Chondrocyte (in vitro differentiated cells): ENCODE results near the gene MAB21L4. TPM values are rescaled to one million over a fixed set of nuclear protein-coding genes. Genes with fewer than 3 reads are reported as not detected.

Experiments used
- DNase-seq: peaks from one replicate; pipeline ENCODE4 v3.0.0; 2021; ENCODE audit warnings: mixed read lengths, low spot score
- H3K27ac Mint-ChIP-seq: one replicate; pipeline ENCODE4 v1.8.0; 2021; ENCODE audit warnings: mild to moderate bottlenecking, moderate library complexity, mixed read lengths; ENCODE audit not compliant: unreplicated experiment
- H3K27me3 Mint-ChIP-seq: 2 replicates; pipeline ENCODE4 v1.8.0; 2021; ENCODE audit warnings: low read depth, mixed read lengths
- H3K36me3 Mint-ChIP-seq: 2 replicates; pipeline ENCODE4 v1.8.0; 2021; ENCODE audit warnings: low read depth, mixed read lengths
- H3K4me1 Mint-ChIP-seq: 2 replicates; pipeline ENCODE4 v1.8.0; 2021; ENCODE audit warnings: low read depth, mild to moderate bottlenecking, mixed read lengths
- H3K4me3 Mint-ChIP-seq: one replicate; pipeline ENCODE4 v1.8.0; 2021; ENCODE audit warnings: mild to moderate bottlenecking, moderate library complexity, mixed read lengths; ENCODE audit not compliant: unreplicated experiment
- H3K9me3 Mint-ChIP-seq: 2 replicates; pipeline ENCODE4 v1.8.0; 2021; ENCODE audit warnings: low read depth, mixed read lengths
- total RNA-seq: library from RNA; stranded (reverse); gene quantifications from 3 replicates; pipeline ENCODE4 v1.2.1, GENCODE V29; 2021
- TF ChIP-seq, protein P1 (sequence below): fragments of 200-600 bp; sonication (generic); IDR thresholded peaks from 2 replicates; pipeline ENCODE4 v1.5.0; 2021; ENCODE audit warnings: antibody characterized with exemption, mild to moderate bottlenecking, moderate library complexity

The MAB21L4 gene
- total RNA-seq, 1 donor from 2014 or later, result not detected

DNA sequence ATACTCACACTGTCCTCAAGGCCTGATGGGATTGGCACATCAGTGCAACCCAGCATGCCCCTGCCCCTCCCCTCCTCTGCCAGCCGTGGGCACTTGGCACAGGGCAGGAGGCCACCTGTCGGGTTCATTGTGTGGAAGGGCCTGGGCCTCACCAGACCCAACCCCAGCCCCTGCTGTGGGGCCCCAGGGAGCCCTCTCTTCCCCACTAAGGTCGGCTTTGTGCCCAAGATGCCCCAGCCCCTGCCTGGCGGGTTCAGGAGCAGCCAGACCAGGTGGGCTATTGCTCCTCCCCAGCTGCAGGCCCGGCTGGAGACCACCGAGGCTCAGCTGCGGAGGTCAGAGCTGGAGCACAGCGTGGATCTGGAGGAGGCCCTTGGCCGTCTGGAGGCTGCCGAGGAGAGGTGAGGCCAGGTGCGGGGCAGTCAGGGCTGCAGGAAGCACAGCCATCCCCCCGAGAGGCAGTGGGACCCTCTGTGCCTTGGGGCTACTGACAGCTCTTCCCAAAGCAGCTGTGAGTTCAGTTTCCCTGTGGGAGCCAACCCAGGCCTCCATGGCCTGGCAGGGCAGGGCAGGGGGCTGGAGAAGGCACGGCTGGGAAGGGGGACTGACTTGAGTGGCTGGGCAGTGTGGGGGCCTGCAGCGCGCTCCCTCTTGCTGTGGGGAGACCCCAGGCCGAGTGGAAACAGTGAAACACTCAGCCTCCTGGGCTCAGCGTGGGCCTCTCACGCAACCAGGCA, 26.5 kb upstream of the MAB21L4 start:
- peaks cover 5% of the 10 kb centered on the region for H3K27me3 Mint-ChIP-seq
- TF ChIP-seq, protein P1, sequence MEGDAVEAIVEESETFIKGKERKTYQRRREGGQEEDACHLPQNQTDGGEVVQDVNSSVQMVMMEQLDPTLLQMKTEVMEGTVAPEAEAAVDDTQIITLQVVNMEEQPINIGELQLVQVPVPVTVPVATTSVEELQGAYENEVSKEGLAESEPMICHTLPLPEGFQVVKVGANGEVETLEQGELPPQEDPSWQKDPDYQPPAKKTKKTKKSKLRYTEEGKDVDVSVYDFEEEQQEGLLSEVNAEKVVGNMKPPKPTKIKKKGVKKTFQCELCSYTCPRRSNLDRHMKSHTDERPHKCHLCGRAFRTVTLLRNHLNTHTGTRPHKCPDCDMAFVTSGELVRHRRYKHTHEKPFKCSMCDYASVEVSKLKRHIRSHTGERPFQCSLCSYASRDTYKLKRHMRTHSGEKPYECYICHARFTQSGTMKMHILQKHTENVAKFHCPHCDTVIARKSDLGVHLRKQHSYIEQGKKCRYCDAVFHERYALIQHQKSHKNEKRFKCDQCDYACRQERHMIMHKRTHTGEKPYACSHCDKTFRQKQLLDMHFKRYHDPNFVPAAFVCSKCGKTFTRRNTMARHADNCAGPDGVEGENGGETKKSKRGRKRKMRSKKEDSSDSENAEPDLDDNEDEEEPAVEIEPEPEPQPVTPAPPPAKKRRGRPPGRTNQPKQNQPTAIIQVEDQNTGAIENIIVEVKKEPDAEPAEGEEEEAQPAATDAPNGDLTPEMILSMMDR, result no peak
- no peaks in the 10 kb centered on the region for H3K36me3 Mint-ChIP-seq
- H3K4me3 Mint-ChIP-seq, result no peak overlapping the region
- peaks cover 5% of the 10 kb centered on the region for H3K9me3 Mint-ChIP-seq
- H3K4me1 Mint-ChIP-seq, result peaks cover 8% of the 10 kb centered on the region
- no peak overlapping the region for H3K27ac Mint-ChIP-seq
- no peak for DNase-seq

DNA sequence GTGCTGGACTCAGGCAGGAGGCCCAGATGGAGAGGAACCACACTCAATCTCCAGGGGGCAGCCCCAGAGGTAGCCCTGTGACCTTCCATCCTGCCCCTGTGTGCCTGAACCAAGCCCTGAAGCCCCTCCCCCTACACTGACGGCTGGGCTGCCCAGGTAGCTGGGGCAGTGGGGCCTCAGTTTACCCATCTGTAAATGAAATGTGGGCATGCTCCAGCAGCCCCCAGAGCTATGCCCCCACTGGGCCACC, 26.0 kb upstream of the MAB21L4 start:
- H3K36me3 Mint-ChIP-seq, result no peaks in the 10 kb centered on the region
- H3K27me3 Mint-ChIP-seq, result peaks cover under 1% of the 10 kb centered on the region
- H3K9me3 Mint-ChIP-seq, result peaks cover under 1% of the 10 kb centered on the region
- no peak for DNase-seq
- no peak overlapping the region for H3K4me3 Mint-ChIP-seq
- H3K27ac Mint-ChIP-seq, result no peak overlapping the region
- peaks cover 8% of the 10 kb centered on the region for H3K4me1 Mint-ChIP-seq
- TF ChIP-seq, protein P1, result no peak

DNA sequence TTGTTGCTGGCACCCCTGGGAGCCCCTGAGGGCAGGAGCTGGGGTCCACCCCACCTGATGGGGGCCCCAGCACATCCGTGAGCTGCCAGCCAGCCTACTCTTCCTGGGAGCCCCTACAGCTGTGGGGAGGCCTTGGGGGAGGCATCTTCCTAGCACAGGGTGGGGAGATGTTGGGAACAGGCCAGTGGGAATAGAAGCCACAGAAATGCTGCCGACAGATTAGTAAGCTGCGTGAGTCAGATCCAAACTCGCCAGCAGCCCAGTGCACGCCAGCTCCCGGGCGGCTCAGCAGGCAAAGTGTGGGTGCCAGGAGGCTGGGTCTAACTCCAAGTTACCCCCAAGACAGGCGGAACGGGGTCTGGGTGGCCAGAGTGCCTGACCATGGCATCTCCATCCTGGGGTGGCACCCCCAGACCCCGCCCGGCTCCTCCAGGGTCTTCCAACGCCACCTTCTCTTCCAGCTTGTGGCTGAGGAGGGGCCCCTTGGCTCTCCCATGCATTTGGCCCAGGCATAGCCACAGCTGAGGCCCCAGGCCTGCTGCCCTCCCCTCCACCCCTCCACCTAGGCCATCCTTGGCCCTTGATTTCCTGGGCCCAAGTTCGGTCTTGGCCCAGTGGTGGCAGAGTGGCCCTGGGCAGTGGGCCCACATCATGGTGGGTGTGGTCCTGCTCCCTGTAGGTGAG, 25.5 kb upstream of the MAB21L4 start:
- H3K27ac Mint-ChIP-seq, result peak overlapping the region; percentile 81
- TF ChIP-seq, protein P1, result no peak
- H3K9me3 Mint-ChIP-seq, result no peaks in the 10 kb centered on the region
- no peaks in the 10 kb centered on the region for H3K36me3 Mint-ChIP-seq
- no peak overlapping the region for H3K4me3 Mint-ChIP-seq
- peaks cover 8% of the 10 kb centered on the region for H3K4me1 Mint-ChIP-seq
- DNase-seq, result peak; percentile 84
- H3K27me3 Mint-ChIP-seq, result no peaks in the 10 kb centered on the region

DNA sequence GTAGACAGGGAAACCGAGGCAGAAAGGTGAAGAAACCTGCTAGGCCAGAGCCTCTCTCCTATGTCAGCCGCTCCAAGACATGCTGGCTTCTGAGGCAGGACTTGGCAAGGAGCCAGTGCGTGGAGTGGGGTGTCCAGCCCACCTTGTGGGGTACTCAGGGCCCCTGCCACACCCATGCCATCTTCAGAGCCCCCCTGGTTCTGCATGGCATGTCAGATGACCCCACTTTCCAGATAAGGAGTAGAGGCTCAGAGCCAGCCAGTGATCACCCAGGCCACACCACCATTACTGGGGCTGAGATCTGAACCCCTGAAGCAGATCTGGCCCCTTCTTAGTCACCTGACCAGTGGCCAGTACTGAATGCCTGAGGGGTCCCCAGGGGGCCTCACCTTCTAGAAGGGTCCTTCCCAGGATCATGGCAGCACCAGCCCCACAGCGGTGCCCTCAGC, 24.9 kb upstream of the MAB21L4 start:
- peak overlapping the region; percentile 81 for H3K27ac Mint-ChIP-seq
- no peaks in the 10 kb centered on the region for H3K36me3 Mint-ChIP-seq
- TF ChIP-seq, protein P1, result no peak
- no peak for DNase-seq
- no peak overlapping the region for H3K4me3 Mint-ChIP-seq
- no peaks in the 10 kb centered on the region for H3K27me3 Mint-ChIP-seq
- peaks cover 8% of the 10 kb centered on the region for H3K4me1 Mint-ChIP-seq
- no peaks in the 10 kb centered on the region for H3K9me3 Mint-ChIP-seq

DNA sequence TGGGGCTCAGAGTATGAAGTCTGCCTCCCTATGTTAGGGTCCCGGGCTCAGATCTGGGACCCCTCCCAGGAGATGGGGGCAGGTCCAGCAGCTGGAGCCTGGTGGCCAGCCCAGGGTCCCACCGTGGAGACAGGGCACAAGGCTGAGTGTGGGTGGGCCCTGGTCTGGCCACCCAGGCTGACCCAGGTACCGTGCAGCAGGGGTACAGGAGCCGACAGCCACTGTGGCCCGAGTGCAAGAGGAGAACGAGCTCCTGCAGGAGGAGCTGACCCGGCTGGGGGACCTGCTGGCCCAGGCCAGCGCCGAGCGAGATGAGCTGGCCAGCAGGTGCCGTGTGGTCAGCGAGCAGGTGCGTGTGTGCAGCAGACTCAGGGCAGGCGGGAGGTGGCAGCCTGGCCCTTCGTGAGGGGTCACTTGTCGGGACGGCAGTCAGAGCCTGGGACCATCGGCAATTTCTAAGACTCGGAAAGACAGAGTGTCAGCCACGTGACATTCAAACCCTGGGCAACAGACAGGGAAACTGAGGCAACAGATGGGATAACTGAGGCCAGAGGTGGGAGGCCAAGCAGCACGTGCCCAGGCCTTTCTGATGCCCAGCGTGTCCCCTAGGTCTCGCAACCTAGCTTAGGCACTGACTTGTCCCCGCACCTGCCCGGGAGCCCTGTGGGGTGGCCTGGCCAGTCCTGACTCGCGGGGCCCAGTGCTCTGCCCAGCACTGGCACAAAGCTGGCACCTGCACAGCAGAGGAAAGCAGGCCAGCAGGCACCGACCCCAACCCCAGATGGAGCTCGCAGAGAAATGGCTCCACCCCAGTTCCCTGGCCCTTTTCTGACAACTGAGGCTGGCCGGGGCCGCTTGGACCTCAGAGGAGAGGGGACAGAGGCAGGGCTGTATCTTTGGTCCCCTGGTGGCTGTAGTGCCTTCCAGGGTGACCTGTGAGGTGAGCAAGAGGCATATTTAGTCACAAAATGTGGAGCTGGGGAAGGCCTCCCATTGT, 24.1 kb upstream of the MAB21L4 start:
- H3K27me3 Mint-ChIP-seq, result no peaks in the 10 kb centered on the region
- TF ChIP-seq, protein P1, result no peak
- no peak overlapping the region for H3K27ac Mint-ChIP-seq
- peaks cover 8% of the 10 kb centered on the region for H3K4me1 Mint-ChIP-seq
- DNase-seq, result peak; percentile 89
- H3K9me3 Mint-ChIP-seq, result no peaks in the 10 kb centered on the region
- no peak overlapping the region for H3K4me3 Mint-ChIP-seq
- H3K36me3 Mint-ChIP-seq, result no peaks in the 10 kb centered on the region
